WTC11 (cell line): Measurements from ENCODE around the gene UGDH. TPM values are rescaled to one million over a fixed set of nuclear protein-coding genes. Genes with fewer than 3 reads are reported as not detected.

Source experiments
- ATAC-seq: fragments of 200-7000 bp; cut with Tn5 transposase; 2 replicates; pipeline ENCODE4 v1.10.0; 2021; ENCODE audit warnings: mild to moderate bottlenecking, moderate library complexity
- CTCF ChIA-PET: fragments of 300-600 bp; sonication (Branson Sonifier 250); formaldehyde crosslinking; loops from one replicate; lab custom pipeline; 2021; ENCODE audit warnings: antibody characterized with exemption; lab: Charles Lee
- POLR2A ChIA-PET: fragments of 350-600 bp; sonication (Branson Sonifier 250); formaldehyde crosslinking; loops from one replicate; lab custom pipeline; 2021; ENCODE audit warnings: antibody characterized with exemption; lab: Charles Lee
- DNase-seq: peaks from one replicate; pipeline ENCODE4 v3.0.0; 2021; ENCODE audit warnings: low spot score
- H3K27ac Mint-ChIP-seq: 2 replicates; pipeline ENCODE4 v1.8.0; 2021; ENCODE audit warnings: mixed read lengths
- H3K27me3 Mint-ChIP-seq: 2 replicates; pipeline ENCODE4 v1.8.0; 2021; ENCODE audit warnings: low read depth, mild to moderate bottlenecking, moderate library complexity, mixed read lengths
- H3K36me3 Mint-ChIP-seq: 2 replicates; pipeline ENCODE4 v1.8.0; 2021; ENCODE audit warnings: mixed read lengths
- H3K4me1 Mint-ChIP-seq: 2 replicates; pipeline ENCODE4 v1.8.0; 2022; ENCODE audit warnings: mixed read lengths
- H3K4me3 Mint-ChIP-seq: 2 replicates; pipeline ENCODE4 v1.8.0; 2021; ENCODE audit warnings: mild to moderate bottlenecking, moderate library complexity, mixed read lengths
- H3K9me3 Mint-ChIP-seq: 2 replicates; pipeline ENCODE4 v1.8.0; 2021; ENCODE audit warnings: mixed read lengths
- CDX4 ChIP-seq: fragments of 250-450 bp; sonication (Bioruptor Pico); IDR thresholded peaks from 2 replicates; pipeline ENCODE4 v1.9.0; 2021; ENCODE audit warnings: moderate library complexity, mild to moderate bottlenecking, inconsistent platforms, borderline replicate concordance
- CREB1 ChIP-seq: sonication (generic); formaldehyde crosslinking; IDR thresholded peaks from 2 replicates; pipeline ENCODE4 v1.8.0; 2023; ENCODE audit warnings: mild to moderate bottlenecking, missing genetic modification reagents
- ELF4 ChIP-seq: sonication (generic); formaldehyde crosslinking; IDR thresholded peaks from 2 replicates; pipeline ENCODE4 v1.8.1; 2022; ENCODE audit warnings: low read depth, mild to moderate bottlenecking, moderate library complexity, missing genetic modification reagents
- JUN ChIP-seq: sonication (generic); formaldehyde crosslinking; IDR thresholded peaks from 2 replicates; pipeline ENCODE4 v1.8.0; 2023; ENCODE audit warnings: mild to moderate bottlenecking, missing genetic modification reagents
- MXD4 ChIP-seq: fragments of 250-450 bp; sonication (Bioruptor Pico); IDR thresholded peaks from 2 replicates; pipeline ENCODE4 v1.8.0; 2021; ENCODE audit warnings: mild to moderate bottlenecking, moderate library complexity, borderline replicate concordance
- NFYB ChIP-seq: sonication (generic); formaldehyde crosslinking; conservative IDR thresholded peaks from 2 replicates; pipeline ENCODE4 v1.8.0; 2022; ENCODE audit warnings: low read depth, missing genetic modification reagents
- NR3C1 ChIP-seq: sonication (generic); formaldehyde crosslinking; conservative IDR thresholded peaks from 2 replicates; pipeline ENCODE4 v1.8.1; 2023; ENCODE audit warnings: low read depth, mild to moderate bottlenecking, missing genetic modification reagents
- PRRX2 ChIP-seq: fragments of 250-450 bp; sonication (Bioruptor Pico); IDR thresholded peaks from 2 replicates; pipeline ENCODE4 v1.8.0; 2021; ENCODE audit warnings: mild to moderate bottlenecking
- ZNF121 ChIP-seq: sonication (generic); formaldehyde crosslinking; IDR thresholded peaks from 2 replicates; pipeline ENCODE4 v1.8.0; 2023; ENCODE audit warnings: missing genetic modification reagents
- ZNF138 ChIP-seq: sonication (generic); formaldehyde crosslinking; conservative IDR thresholded peaks from 2 replicates; pipeline ENCODE4 v1.8.1; 2022; ENCODE audit warnings: mild to moderate bottlenecking, moderate library complexity, missing genetic modification reagents
- ZNF317 ChIP-seq: sonication (generic); formaldehyde crosslinking; IDR thresholded peaks from 2 replicates; pipeline ENCODE4 v1.8.1; 2023; ENCODE audit warnings: low read depth, mild to moderate bottlenecking, moderate library complexity, missing genetic modification reagents, borderline replicate concordance
- total RNA-seq: library from RNA; stranded (reverse); gene quantifications from 3 replicates; pipeline ENCODE4 v1.2.3, GENCODE V29; 2021
- TF ChIP-seq, protein P1 (sequence below): fragments of 250-450 bp; sonication (Bioruptor Pico); IDR thresholded peaks from 2 replicates; pipeline ENCODE4 v1.9.0; 2021; ENCODE audit warnings: mild to moderate bottlenecking
- TF ChIP-seq, protein P2 (sequence below): sonication (generic); formaldehyde crosslinking; conservative IDR thresholded peaks from 2 replicates; pipeline ENCODE4 v1.8.1; 2022; ENCODE audit warnings: mild to moderate bottlenecking, missing genetic modification reagents
- TF ChIP-seq, protein P3 (sequence below): fragments of 200-600 bp; IDR thresholded peaks from 2 replicates; pipeline ENCODE4 v1.8.0; 2022; ENCODE audit warnings: antibody characterized with exemption
- TF ChIP-seq, protein P4 (sequence below): sonication (generic); formaldehyde crosslinking; IDR thresholded peaks from 2 replicates; pipeline ENCODE4 v1.8.1; 2023; ENCODE audit warnings: mild to moderate bottlenecking, missing genetic modification reagents
- TF ChIP-seq, protein P5 (sequence below): fragments of 250-450 bp; sonication (Bioruptor Pico); IDR thresholded peaks from 2 replicates; pipeline ENCODE4 v1.9.0; 2021; ENCODE audit warnings: mild to moderate bottlenecking

Gene UGDH
- total RNA-seq, 1 experiment from 2014 or later: 97.5 TPM

DNA sequence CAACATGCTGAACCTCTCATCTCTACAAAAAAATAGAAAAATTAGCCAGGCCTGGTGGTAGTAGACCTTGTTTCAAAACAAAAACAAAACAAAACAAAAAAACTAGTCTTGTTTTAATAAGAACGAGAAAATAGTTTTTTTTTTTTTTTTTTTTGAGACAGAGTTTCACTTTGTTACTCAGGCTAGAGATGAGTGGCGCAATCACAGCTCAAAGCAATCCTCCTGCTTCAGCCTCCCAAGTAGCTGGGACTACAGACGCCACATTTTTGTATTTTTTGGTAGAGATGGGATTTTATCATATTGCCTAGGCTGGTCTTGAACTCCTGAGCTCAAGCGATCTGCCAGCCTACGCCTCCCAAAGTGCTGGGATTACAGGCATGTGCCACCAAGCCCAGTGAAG, 47.7 kb upstream of the UGDH start (continued):
- TF ChIP-seq, protein P1, sequence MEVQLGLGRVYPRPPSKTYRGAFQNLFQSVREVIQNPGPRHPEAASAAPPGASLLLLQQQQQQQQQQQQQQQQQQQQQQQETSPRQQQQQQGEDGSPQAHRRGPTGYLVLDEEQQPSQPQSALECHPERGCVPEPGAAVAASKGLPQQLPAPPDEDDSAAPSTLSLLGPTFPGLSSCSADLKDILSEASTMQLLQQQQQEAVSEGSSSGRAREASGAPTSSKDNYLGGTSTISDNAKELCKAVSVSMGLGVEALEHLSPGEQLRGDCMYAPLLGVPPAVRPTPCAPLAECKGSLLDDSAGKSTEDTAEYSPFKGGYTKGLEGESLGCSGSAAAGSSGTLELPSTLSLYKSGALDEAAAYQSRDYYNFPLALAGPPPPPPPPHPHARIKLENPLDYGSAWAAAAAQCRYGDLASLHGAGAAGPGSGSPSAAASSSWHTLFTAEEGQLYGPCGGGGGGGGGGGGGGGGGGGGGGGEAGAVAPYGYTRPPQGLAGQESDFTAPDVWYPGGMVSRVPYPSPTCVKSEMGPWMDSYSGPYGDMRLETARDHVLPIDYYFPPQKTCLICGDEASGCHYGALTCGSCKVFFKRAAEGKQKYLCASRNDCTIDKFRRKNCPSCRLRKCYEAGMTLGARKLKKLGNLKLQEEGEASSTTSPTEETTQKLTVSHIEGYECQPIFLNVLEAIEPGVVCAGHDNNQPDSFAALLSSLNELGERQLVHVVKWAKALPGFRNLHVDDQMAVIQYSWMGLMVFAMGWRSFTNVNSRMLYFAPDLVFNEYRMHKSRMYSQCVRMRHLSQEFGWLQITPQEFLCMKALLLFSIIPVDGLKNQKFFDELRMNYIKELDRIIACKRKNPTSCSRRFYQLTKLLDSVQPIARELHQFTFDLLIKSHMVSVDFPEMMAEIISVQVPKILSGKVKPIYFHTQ: no peak

DNA sequence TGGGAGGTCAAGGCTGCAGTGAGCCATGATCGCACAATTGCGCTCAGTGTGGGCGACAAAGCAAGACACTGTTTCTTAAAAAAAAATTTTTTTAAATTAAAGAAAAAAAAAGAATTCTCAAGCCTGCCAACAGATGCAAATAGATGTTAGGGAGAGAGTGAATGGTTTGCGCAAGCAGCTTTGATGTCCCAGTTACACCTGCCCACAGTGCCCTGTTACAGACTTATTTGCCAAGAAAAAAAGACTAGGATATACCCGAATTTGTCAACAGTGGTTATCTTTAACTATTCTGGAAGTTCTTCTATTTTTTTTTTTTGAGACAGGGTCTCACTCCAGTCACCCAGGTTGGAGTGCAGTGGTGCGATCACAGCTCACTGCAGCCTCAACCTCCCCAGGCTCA, 44.3 kb upstream of the UGDH start:
- no peak for ATAC-seq
- POLR2A ChIA-PET: interaction anchor here (0.7 kb wide), 1 partner anchor 8 kb away, joined by 3 read pairs; no protein-coding TSS in a partner anchor
- H3K27ac Mint-ChIP-seq: no peak overlapping the region
- no peak overlapping the region for H3K4me3 Mint-ChIP-seq
- H3K9me3 Mint-ChIP-seq: no peaks in the 10 kb centered on the region
- H3K4me1 Mint-ChIP-seq: peaks cover 5% of the 10 kb centered on the region; the same call in 1 of the 2 replicates
- TF ChIP-seq ELF4 (CRISPR knock-in tag) (no peak), CREB1 (no peak), PRRX2 (CRISPR knock-in tag) (no peak)
- TF ChIP-seq, protein P2, sequence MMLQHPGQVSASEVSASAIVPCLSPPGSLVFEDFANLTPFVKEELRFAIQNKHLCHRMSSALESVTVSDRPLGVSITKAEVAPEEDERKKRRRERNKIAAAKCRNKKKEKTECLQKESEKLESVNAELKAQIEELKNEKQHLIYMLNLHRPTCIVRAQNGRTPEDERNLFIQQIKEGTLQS (CRISPR knock-in tag): no peak
- TF ChIP-seq, protein P3, sequence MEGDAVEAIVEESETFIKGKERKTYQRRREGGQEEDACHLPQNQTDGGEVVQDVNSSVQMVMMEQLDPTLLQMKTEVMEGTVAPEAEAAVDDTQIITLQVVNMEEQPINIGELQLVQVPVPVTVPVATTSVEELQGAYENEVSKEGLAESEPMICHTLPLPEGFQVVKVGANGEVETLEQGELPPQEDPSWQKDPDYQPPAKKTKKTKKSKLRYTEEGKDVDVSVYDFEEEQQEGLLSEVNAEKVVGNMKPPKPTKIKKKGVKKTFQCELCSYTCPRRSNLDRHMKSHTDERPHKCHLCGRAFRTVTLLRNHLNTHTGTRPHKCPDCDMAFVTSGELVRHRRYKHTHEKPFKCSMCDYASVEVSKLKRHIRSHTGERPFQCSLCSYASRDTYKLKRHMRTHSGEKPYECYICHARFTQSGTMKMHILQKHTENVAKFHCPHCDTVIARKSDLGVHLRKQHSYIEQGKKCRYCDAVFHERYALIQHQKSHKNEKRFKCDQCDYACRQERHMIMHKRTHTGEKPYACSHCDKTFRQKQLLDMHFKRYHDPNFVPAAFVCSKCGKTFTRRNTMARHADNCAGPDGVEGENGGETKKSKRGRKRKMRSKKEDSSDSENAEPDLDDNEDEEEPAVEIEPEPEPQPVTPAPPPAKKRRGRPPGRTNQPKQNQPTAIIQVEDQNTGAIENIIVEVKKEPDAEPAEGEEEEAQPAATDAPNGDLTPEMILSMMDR: no peak
- no peaks in the 10 kb centered on the region for H3K27me3 Mint-ChIP-seq
- DNase-seq: no peak
- CTCF ChIA-PET: no interaction called here
- peaks cover 8% of the 10 kb centered on the region; the same call in 1 of the 2 replicates for H3K36me3 Mint-ChIP-seq

- peak overlapping the region; percentile 4; the same call in 1 of the 2 replicates for H3K27ac Mint-ChIP-seq
- ATAC-seq: no peak
- CTCF ChIA-PET: no interaction called here
- H3K36me3 Mint-ChIP-seq: peaks cover 13% of the 10 kb centered on the region
- H3K4me3 Mint-ChIP-seq: no peak overlapping the region
- peaks cover 5% of the 10 kb centered on the region; the same call in 1 of the 2 replicates for H3K4me1 Mint-ChIP-seq
- DNase-seq: no peak
- H3K9me3 Mint-ChIP-seq: peaks cover 4% of the 10 kb centered on the region
- no peak for TF ChIP-seq ZNF121 (CRISPR knock-in tag)
- no peak for TF ChIP-seq CDX4 (CRISPR knock-in tag)
- TF ChIP-seq NFYB (CRISPR knock-in tag): no peak
- TF ChIP-seq NR3C1 (CRISPR knock-in tag): no peak
- TF ChIP-seq, protein P4, sequence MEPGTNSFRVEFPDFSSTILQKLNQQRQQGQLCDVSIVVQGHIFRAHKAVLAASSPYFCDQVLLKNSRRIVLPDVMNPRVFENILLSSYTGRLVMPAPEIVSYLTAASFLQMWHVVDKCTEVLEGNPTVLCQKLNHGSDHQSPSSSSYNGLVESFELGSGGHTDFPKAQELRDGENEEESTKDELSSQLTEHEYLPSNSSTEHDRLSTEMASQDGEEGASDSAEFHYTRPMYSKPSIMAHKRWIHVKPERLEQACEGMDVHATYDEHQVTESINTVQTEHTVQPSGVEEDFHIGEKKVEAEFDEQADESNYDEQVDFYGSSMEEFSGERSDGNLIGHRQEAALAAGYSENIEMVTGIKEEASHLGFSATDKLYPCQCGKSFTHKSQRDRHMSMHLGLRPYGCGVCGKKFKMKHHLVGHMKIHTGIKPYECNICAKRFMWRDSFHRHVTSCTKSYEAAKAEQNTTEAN (CRISPR knock-in tag): no peak
- no peak for TF ChIP-seq CREB1
- TF ChIP-seq JUN: no peak
- POLR2A ChIA-PET: no interaction called here
- no peaks in the 10 kb centered on the region for H3K27me3 Mint-ChIP-seq
Measured at GRCh38 chr4:39571054-39571453, 43.8 kb upstream of the UGDH start.

DNA sequence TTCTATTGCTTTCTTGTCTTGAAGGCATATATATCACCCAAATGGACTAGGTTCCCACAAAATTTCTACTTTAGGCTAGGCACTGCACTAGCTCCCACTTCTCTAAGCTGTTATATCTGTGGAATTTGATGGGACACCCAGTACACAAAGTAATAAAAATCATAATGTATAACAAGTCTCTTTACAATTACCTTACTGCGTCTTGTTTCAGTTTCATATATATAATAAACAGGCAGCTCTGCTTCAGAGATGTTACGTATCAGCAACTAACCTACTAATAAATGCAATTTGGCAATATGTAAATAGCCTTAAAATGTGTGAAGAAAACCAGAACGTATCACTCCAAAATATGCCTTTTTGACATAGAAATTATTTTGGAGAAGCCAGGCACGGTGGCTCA, 42.0 kb upstream of the UGDH start:
- Mint-ChIP-seq H3K4me3 (no peak overlapping the region), H3K27me3 (no peaks in the 10 kb centered on the region), H3K9me3 (peaks cover 14% of the 10 kb centered on the region), H3K36me3 (peaks cover 31% of the 10 kb centered on the region), H3K27ac (no peak overlapping the region), H3K4me1 (peaks cover under 1% of the 10 kb centered on the region; the same call in 1 of the 2 replicates)
- POLR2A ChIA-PET: no interaction called here
- CTCF ChIA-PET: interaction anchor here (1.3 kb wide), 1 partner anchor 9 kb away, joined by 4 read pairs; no protein-coding TSS in a partner anchor
- ATAC-seq: no peak
- TF ChIP-seq ZNF317 (CRISPR knock-in tag) (no peak), ZNF138 (no peak), MXD4 (no peak)
- TF ChIP-seq, protein P5, sequence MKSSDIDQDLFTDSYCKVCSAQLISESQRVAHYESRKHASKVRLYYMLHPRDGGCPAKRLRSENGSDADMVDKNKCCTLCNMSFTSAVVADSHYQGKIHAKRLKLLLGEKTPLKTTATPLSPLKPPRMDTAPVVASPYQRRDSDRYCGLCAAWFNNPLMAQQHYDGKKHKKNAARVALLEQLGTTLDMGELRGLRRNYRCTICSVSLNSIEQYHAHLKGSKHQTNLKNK (CRISPR knock-in tag): no peak
- DNase-seq: no peak
